Loucy (cell line): ENCODE measurements around the gene MOG.

Experiments used
- H2AFZ ChIP-seq: fragments of 200-600 bp; sonication (generic); 2 replicates; pipeline ENCODE4 v1.6.0; 2016; ENCODE audit warnings: antibody characterized with exemption, mild to moderate bottlenecking, low read length, moderate library complexity
- H3F3A ChIP-seq: fragments of 200-600 bp; 2 replicates; pipeline ENCODE4 v1.6.0; 2016; ENCODE audit warnings: antibody characterized with exemption, low read depth, mild to moderate bottlenecking
- H3K27me3 ChIP-seq: fragments of 200-600 bp; sonication (generic); 2 replicates; pipeline ENCODE4 v1.6.1; 2014; ENCODE audit warnings: low read length, mild to moderate bottlenecking; ENCODE audit not compliant: insufficient read depth, poor library complexity, severe bottlenecking
- H3K36me3 ChIP-seq: fragments of 200-600 bp; sonication (generic); 2 replicates; pipeline ENCODE4 v1.6.1; 2016; ENCODE audit warnings: low read length; ENCODE audit not compliant: insufficient read depth
- H3K4me1 ChIP-seq: fragments of 200-600 bp; sonication (generic); 2 replicates; pipeline ENCODE4 v1.5.1; 2014; ENCODE audit warnings: low read length, mild to moderate bottlenecking; ENCODE audit not compliant: insufficient read depth, poor library complexity, severe bottlenecking
- H3K4me2 ChIP-seq: fragments of 200-600 bp; sonication (generic); 2 replicates; pipeline ENCODE4 v1.6.0; 2014; ENCODE audit warnings: antibody characterized with exemption, low read length, low read depth, mild to moderate bottlenecking; ENCODE audit not compliant: poor library complexity, severe bottlenecking
- H3K4me3 ChIP-seq: fragments of 200-600 bp; sonication (generic); 2 replicates; pipeline ENCODE4 v1.5.1; 2014; ENCODE audit warnings: low read length, mild to moderate bottlenecking, mixed read lengths; ENCODE audit not compliant: poor library complexity, severe bottlenecking
- H3K79me2 ChIP-seq: fragments of 200-600 bp; sonication (generic); 2 replicates; pipeline ENCODE4 v1.6.1; 2014; ENCODE audit warnings: low read length; ENCODE audit not compliant: insufficient read depth
- H3K9ac ChIP-seq: fragments of 200-600 bp; sonication (generic); 2 replicates; pipeline ENCODE4 v1.6.0; 2014; ENCODE audit warnings: mild to moderate bottlenecking, low read depth, low read length, moderate library complexity; ENCODE audit not compliant: poor library complexity, severe bottlenecking
- H3K9me2 ChIP-seq: fragments of 200-600 bp; sonication (generic); replicated peaks from 2 replicates; pipeline ENCODE4 v1.6.1; 2016; ENCODE audit warnings: low read depth, low read length, mixed read lengths
- H3K9me3 ChIP-seq: fragments of 200-600 bp; sonication (generic); 2 replicates; pipeline ENCODE4 v1.6.1; 2014; ENCODE audit warnings: mild to moderate bottlenecking, antibody characterized with exemption, low read length, low read depth; ENCODE audit not compliant: insufficient read depth
- H4K20me1 ChIP-seq: fragments of 200-600 bp; sonication (generic); 2 replicates; pipeline ENCODE4 v1.6.0; 2014; ENCODE audit warnings: antibody characterized with exemption, low read length, mild to moderate bottlenecking; ENCODE audit not compliant: insufficient read depth, poor library complexity, severe bottlenecking
- EZH2phosphoT487 ChIP-seq: fragments of 200-600 bp; IDR thresholded peaks from 2 replicates; pipeline ENCODE4 v1.6.1; 2018; ENCODE audit warnings: antibody characterized with exemption, mild to moderate bottlenecking, moderate library complexity, borderline replicate concordance
- TF ChIP-seq, protein P1 (sequence below): fragments of 200-600 bp; sonication (generic); conservative IDR thresholded peaks from 2 replicates; pipeline ENCODE4 v1.5.1; 2014; ENCODE audit warnings: mild to moderate bottlenecking, antibody characterized with exemption, low read length

The MOG gene

GRCh38 chr6:29708432-29709179 is 51.7 kb downstream of the MOG start:
- Histone ChIP-seq H3F3A (no peaks in the 10 kb centered on the region), H3K4me2 (peak overlapping the region; percentile 88)

GRCh38 chr6:29709188-29709587 is 52.3 kb downstream of the MOG start:
- H3K36me3 ChIP-seq, result no peaks in the 10 kb centered on the region
- H3K4me1 ChIP-seq, result peaks cover 19% of the 10 kb centered on the region
- TF ChIP-seq, protein P1, sequence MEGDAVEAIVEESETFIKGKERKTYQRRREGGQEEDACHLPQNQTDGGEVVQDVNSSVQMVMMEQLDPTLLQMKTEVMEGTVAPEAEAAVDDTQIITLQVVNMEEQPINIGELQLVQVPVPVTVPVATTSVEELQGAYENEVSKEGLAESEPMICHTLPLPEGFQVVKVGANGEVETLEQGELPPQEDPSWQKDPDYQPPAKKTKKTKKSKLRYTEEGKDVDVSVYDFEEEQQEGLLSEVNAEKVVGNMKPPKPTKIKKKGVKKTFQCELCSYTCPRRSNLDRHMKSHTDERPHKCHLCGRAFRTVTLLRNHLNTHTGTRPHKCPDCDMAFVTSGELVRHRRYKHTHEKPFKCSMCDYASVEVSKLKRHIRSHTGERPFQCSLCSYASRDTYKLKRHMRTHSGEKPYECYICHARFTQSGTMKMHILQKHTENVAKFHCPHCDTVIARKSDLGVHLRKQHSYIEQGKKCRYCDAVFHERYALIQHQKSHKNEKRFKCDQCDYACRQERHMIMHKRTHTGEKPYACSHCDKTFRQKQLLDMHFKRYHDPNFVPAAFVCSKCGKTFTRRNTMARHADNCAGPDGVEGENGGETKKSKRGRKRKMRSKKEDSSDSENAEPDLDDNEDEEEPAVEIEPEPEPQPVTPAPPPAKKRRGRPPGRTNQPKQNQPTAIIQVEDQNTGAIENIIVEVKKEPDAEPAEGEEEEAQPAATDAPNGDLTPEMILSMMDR, result no peak
- TF ChIP-seq EZH2phosphoT487, result no peak
- H3K27me3 ChIP-seq, result no peaks in the 10 kb centered on the region
- peak overlapping the region; percentile 69 for H3K4me3 ChIP-seq
- H3K79me2 ChIP-seq, result no peaks in the 10 kb centered on the region
- peak overlapping the region; percentile 88 for H3K4me2 ChIP-seq
- no peaks in the 10 kb centered on the region for H4K20me1 ChIP-seq
- 0 out of 2 replicates have a peak overlapping the region, but pooled peaks have one; percentile 47 for H2AFZ ChIP-seq
- no peaks in the 10 kb centered on the region for H3K9me2 ChIP-seq
- peak overlapping the region; percentile 55 for H3K9ac ChIP-seq
- no peaks in the 10 kb centered on the region for H3F3A ChIP-seq
- H3K9me3 ChIP-seq, result no peaks in the 10 kb centered on the region

More at GRCh38 chr6:29708432-29709179, 51.7 kb downstream of the MOG start:
- Histone ChIP-seq H4K20me1 (no peaks in the 10 kb centered on the region), H3K4me1 (peaks cover 19% of the 10 kb centered on the region), H2AFZ (0 out of 2 replicates have a peak overlapping the region, but pooled peaks have one; percentile 47), H3K36me3 (no peaks in the 10 kb centered on the region), H3K79me2 (no peaks in the 10 kb centered on the region), H3K4me3 (peak overlapping the region; percentile 69), H3K9me3 (no peaks in the 10 kb centered on the region), H3K27me3 (no peaks in the 10 kb centered on the region), H3K9me2 (no peaks in the 10 kb centered on the region), H3K9ac (peak overlapping the region; percentile 55)
- TF ChIP-seq, protein P1, result no peak
- no peak for TF ChIP-seq EZH2phosphoT487

DNA sequence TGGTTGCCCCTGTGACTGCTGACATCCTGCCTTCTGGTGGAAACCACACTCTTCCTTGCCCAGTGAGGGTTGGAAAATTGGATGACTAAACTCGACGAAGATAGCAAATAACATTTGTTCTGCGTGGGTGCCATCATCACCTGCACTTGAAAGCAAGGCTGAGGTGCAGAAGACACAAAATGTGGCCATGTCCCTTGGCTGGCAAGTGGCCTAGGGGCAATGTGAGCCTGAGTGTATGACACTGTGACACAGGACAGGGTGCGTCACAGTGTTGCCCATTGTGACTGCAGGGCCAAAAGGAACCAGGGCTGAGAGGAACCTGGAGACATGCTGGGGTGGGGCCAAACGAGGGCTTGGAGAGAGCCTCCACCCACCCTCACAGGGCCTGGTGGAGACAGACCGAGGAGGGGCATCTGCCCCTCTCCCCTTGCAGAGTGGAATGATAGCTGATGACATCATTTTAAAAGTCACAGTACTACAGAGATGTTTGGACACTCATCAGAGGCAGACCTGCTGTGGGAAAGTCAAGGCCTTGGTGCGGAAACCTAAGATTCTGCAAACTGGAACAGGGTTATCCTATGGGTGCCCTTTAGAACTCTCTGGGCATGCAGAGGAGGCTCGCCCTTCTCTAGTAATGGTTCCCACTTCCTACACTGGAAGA is 53.5 kb downstream of the MOG start:
- no peaks in the 10 kb centered on the region for H3K27me3 ChIP-seq
- H3K9ac ChIP-seq, result no peak overlapping the region
- H3K4me2 ChIP-seq, result no peak overlapping the region

More for the DNA sequence above, 53.5 kb downstream of the MOG start:
- no peaks in the 10 kb centered on the region for H4K20me1 ChIP-seq
- peaks cover 19% of the 10 kb centered on the region for H3K4me1 ChIP-seq
- no peaks in the 10 kb centered on the region for H3F3A ChIP-seq
- no peaks in the 10 kb centered on the region for H3K79me2 ChIP-seq
- H3K36me3 ChIP-seq, result no peaks in the 10 kb centered on the region
- H3K4me3 ChIP-seq, result no peak overlapping the region
- H3K9me3 ChIP-seq, result no peaks in the 10 kb centered on the region
- no peaks in the 10 kb centered on the region for H3K9me2 ChIP-seq
- no peak overlapping the region for H2AFZ ChIP-seq
- TF ChIP-seq EZH2phosphoT487, result no peak
- TF ChIP-seq, protein P1, result no peak
